NCI-H146 (cell line): Measurements from ENCODE around the gene GCSAML.

Source experiments
- DNase-seq: peaks from one replicate; lab custom pipeline; 2025; lab: John Stamatoyannopoulos, UW

The GCSAML gene

GRCh38 chr1:247574664-247575063 lies 25.7 kb downstream of the GCSAML start:
- DNase-seq, result no peak

GRCh38 chr1:247576514-247576913 lies 27.6 kb downstream of the GCSAML start:
- DNase-seq, result peak; percentile 9

DNA sequence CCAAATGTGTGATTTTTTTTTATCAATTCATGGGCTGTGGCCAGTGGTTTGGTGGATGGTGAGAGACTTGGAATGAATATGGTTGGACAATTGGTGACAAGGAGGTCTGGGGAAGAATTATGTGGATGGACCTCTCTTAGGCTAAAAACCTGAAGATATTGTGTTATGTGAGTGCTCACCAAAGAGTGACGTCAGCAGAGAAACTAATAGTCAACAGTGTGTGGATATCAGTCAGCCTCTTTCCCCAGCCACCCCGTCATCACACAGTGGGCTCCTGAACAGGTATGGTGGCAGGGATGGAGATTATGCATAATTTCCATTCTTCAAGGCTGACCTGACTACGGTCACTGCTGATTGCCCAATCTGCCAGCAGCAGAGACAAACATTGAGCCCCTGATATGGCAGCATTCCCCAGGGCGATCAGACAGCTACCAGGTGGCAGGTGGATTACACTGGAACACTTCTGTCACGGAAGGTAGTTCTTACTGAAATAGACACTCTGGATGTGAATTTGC lies 30.1 kb downstream of the GCSAML start:
- DNase-seq, result no peak

DNA sequence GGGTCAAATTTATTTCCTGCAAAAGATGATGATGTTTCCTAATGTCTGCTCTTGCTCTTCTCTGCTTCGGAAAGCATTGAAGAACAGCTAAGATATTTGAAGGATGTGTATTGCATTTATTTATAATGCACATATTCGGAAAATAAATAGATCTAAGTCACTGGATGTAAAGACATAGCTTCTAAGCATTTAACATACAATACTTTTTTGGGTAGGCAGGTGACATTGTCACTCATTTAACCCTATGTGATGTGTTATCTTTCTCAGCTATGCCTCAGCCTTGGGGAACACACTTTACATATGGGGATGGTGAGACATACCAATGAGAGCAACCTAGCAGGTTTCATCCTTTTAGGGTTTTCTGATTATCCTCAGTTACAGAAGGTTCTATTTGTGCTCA lies 39.1 kb downstream of the GCSAML start, which contains the start of gene OR2G2:
Gene OR2G2, plus strand, starts transcription at position 301 of the 400 bp plus-strand sequence. Its CDS starts 0 bp downstream, at position 301.
- DNase-seq, result no peak

DNA sequence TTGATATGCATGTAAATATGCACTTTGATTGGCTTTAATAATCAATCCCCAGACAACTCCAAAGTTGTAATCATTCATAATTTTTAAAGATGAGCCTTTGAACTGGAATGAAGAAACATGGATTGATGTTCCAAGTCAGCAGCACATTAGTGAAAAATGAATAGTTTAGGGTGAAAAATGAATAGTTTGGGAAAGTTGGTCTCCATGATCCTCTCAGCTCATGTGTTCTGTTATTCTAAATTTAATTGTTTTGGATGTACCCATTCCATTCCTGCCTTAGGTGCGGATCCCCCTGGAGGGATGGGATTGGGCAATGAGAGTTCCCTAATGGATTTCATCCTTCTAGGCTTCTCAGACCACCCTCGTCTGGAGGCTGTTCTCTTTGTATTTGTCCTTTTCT lies 56.4 kb downstream of the GCSAML start, which contains the start of gene OR2G3:
Gene OR2G3, plus strand, starts transcription at position 301 of the 400 bp plus-strand sequence. Its CDS starts 0 bp downstream, at position 301.
- DNase-seq, result no peak

DNA sequence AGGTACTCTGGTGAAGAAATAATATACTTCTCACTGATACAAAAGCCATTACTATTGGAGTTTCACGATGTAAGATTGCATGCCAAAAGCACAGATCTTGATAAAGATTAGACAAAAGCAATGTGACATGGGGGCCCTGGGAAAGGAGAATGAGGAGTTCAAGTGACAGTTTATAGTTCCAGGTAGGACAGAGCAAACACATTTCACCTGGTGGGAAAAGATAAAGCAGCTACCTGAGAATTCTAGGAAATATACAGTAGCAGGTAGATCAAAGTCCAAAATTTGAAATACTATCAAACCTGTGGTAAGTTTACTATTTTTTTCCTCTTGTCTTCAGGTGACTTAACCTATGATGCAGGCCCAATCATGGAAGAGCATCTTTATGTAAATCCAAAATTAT lies 64.5 kb downstream of the GCSAML start:
- no peak for DNase-seq

GRCh38 chr1:247614625-247615024 lies 65.7 kb downstream of the GCSAML start:
- no peak for DNase-seq
